ENCODE measurements around the gene CCDC14.
"Not testable (repeated sequence)": the region's sequence is repeated elsewhere in the genome, so short reads cannot be mapped to it uniquely, and the experiment has no call there.

CCDC14 gene

GRCh38 chr3:123960781-123961507 lies at the start of gene CCDC14:
CCDC14 (minus strand) TSS chr3:123961229; CDS start chr3:123961173, 56 bp downstream.
- peak; percentile 98 for DNase-seq

- not testable (repeated sequence) for DNase-seq
Observed at GRCh38 chr3:124008321-124008720, 47.3 kb upstream of the CCDC14 start.

- no peak for DNase-seq
Observed at GRCh38 chr3:124007186-124007585, 46.2 kb upstream of the CCDC14 start.

GRCh38 chr3:124002405-124003079 lies 41.5 kb upstream of the CCDC14 start:
- not testable (repeated sequence) for DNase-seq

- DNase-seq: not testable (repeated sequence)
Observed at GRCh38 chr3:124001366-124001765, 40.3 kb upstream of the CCDC14 start.

- no peak for DNase-seq
Observed at GRCh38 chr3:123997543-123997942, 36.5 kb upstream of the CCDC14 start.

- no peak for DNase-seq
Observed at GRCh38 chr3:123993818-123994217, 32.8 kb upstream of the CCDC14 start.

- not testable (repeated sequence) for DNase-seq
Observed at GRCh38 chr3:123991730-123992588, 30.9 kb upstream of the CCDC14 start, which contains the start of gene ROPN1. ROPN1 (minus strand) TSS chr3:123992124; CDS start chr3:123980481, 11,643 bp downstream.

GRCh38 chr3:123986427-123986826 lies 25.4 kb upstream of the CCDC14 start:
- no peak for DNase-seq

- no peak for DNase-seq
Observed at GRCh38 chr3:123984957-123985356, 23.9 kb upstream of the CCDC14 start.

- no peak for DNase-seq
Observed at GRCh38 chr3:123984350-123984749, 23.3 kb upstream of the CCDC14 start.

GRCh38 chr3:123981317-123981716 lies 20.3 kb upstream of the CCDC14 start:
- DNase-seq: not testable (repeated sequence)

GRCh38 chr3:123980539-123980938 lies 19.5 kb upstream of the CCDC14 start:
- DNase-seq: no peak

GRCh38 chr3:123979525-123980501 lies 18.8 kb upstream of the CCDC14 start:
- peak; percentile 66 for DNase-seq

- DNase-seq: not testable (repeated sequence)
Observed at GRCh38 chr3:123976904-123977303, 15.9 kb upstream of the CCDC14 start.

GRCh38 chr3:123976181-123976898 lies 15.3 kb upstream of the CCDC14 start:
- DNase-seq: not testable (repeated sequence)

- not testable (repeated sequence) for DNase-seq
Observed at GRCh38 chr3:123975030-123975429, 14.0 kb upstream of the CCDC14 start.

GRCh38 chr3:123971406-123971805 lies 10.4 kb upstream of the CCDC14 start:
- peak; percentile 17 for DNase-seq

GRCh38 chr3:123967260-123967659 lies 6.2 kb upstream of the CCDC14 start:
- peak; percentile 58 for DNase-seq

GRCh38 chr3:123966799-123967198 lies 5.8 kb upstream of the CCDC14 start:
- DNase-seq: not testable (repeated sequence)

- DNase-seq: not testable (repeated sequence)
Observed at GRCh38 chr3:123964793-123965192, 3.8 kb upstream of the CCDC14 start.
